GM19035 (cell line): ENCODE data around the gene HHIPL1.

Source experiments
- ATAC-seq: cut with Tn5 transposase; IDR thresholded peaks from one replicate; pipeline ENCODE4 v1.9.1; 2021; ENCODE audit not compliant: unreplicated experiment

HHIPL1 gene

DNA sequence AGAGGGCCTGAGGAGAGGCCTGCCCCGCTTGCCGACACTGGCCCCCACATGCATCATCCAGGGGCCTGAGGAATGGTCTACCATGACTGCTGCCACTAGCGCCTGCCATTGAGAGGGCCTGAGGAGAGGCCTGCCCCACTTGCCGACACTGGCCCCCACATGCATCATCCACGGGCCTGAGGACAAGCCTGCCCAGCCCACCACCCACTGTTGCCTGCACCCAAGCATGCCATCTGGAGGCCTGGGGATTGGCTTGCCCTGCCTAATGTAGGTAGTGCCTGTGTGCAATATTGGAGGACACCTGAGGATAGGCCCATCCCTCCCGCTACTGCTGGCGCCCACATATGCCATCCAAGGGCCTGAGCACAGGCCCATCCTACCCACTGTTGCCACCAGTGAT lies 63.5 kb downstream of the HHIPL1 start:
- no peak for ATAC-seq

DNA sequence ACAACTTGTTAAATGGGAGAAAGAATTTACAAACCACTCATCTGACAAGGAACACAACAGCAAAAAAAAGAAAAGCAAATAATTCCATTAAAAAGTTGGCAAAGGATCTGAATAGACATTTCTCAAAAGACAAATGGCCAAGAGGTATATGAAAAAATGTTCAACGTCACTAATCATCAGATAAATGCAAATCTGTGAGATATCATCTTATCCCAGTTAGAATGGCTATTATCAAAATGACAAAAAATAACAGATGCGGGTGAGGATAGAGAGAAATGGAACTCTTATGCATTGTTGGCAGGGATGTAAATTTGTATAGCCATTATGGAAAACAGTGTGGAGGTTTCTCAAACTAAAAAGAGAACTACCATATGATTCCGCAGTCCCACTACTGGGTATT lies 69.0 kb downstream of the HHIPL1 start:
- no peak for ATAC-seq

DNA sequence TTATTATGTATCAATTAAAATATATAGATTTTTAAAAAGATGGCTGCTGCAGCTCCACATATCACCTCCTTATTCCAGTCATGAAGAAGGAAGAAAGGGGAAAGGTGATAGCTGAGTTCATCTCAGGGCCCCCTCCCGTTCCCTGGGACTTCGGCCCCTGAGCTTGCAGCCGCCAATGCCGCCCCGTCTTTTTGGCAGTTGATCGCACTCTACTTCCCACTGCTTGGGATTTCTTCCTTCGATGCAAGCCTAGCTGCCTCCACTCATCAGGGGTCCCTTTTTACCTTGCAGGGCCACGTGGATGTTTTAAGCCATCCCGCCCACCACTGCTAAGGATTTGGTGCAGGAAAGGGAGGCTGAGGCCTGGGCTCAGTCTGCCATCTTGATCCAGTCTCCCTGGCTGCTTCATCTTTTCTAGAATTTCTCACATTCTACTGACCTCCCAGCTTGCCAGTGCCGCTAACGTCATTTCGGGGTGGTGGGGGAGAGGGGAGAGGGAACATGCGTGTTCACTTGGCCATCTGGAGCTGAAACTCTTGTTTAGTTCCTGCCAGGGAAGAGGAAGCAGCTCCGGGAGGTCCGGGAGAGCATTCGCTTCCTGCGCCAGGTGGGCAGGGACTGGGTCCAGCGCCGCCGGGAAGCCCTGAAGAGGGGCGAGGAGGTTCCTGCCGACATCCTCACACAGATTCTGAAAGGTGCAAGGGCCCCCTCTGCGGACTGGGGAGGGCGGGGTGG lies 70.5 kb downstream of the HHIPL1 start:
- ATAC-seq, result no peak

DNA sequence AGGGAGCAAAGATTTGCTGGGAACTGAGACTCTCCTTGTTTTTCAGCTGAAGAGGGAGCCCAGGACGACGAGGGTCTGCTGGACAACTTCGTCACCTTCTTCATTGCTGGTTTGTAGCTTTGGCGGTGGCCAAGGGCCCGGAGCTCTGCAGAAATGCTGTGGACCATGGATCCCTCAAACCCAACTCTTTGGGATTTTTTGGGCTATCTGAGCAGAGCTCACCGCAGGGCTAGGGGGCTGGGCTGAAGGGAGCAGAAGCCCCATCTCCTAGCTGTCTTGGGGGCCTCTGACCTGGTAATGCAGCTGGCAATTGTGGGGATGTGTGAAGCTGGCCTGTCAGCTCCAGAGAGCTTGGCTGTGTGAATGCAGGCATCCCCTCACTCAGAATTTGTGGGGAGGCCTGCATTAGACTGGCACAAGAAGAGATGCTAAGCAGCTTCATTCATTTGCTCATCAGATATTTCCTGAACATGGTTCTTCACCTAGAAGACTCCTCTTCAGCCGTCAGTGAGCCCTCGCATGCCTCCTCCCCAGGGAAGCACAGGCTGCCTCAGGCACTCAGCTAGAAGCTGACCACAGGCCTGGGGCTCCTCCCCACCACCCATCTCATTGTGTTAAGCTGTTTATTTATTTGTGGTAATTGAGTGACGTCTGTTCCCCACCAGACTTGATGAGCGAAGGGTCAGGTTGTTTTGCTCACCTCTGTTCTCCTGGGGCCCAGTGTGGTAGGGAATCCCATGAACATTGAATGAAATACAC lies 71.3 kb downstream of the HHIPL1 start:
- ATAC-seq, result no peak

DNA sequence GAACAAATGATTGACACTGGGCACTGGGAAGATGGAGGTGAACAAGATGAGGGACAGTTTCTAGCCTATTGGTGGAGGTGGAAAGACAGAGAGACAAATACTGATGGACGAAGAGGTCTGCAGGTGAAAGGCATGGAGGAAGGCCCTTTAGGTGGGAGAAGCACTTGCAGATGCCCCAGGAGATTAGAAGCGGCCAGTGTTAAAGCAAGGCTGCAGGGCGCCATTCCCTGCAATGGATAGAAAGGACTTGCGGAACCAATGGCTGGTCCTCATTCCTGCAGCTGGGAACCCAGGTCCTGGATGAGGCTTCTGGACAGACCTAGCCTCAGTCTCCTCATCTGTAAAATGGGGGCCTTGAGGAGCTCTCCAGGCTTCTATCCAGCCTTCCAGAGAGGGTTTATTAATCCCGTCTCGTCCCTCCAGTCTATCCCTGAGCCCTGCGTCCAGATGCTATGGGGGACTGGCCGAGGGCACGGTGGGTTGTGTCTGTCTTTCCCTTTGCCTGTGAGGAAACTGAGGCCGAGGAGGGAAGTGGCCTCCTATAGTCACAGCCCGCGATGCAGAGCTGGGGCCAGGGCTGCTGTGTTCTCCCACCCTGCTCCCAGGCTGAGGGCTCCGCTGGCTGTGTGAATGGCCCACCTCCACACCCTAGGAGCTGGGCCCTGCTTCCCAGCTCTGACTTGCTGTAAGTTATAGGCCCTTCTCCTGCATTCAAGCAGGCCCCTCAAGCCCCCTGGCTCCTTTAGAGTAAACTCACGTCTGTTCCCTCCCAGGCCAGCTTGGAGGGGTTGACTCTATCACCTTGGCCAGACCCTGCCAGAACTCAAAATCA lies 72.1 kb downstream of the HHIPL1 start:
- ATAC-seq, result no peak

DNA sequence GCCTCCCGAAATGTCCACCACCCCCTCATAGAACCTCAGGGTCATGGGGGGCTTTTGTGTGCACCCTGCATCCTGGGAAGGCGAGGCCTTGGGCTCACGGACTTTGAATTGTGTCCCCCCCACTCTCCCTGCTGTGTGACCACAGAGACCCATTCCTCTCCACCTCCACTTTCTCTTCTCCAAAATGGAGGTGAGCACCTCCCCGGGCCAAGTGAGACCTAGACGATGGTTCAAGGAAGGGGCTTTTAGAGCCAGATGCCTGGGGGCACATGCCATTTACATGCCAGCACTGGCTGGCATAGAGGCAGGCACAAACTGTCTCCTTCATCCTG lies 72.7 kb downstream of the HHIPL1 start:
- ATAC-seq, result no peak

DNA sequence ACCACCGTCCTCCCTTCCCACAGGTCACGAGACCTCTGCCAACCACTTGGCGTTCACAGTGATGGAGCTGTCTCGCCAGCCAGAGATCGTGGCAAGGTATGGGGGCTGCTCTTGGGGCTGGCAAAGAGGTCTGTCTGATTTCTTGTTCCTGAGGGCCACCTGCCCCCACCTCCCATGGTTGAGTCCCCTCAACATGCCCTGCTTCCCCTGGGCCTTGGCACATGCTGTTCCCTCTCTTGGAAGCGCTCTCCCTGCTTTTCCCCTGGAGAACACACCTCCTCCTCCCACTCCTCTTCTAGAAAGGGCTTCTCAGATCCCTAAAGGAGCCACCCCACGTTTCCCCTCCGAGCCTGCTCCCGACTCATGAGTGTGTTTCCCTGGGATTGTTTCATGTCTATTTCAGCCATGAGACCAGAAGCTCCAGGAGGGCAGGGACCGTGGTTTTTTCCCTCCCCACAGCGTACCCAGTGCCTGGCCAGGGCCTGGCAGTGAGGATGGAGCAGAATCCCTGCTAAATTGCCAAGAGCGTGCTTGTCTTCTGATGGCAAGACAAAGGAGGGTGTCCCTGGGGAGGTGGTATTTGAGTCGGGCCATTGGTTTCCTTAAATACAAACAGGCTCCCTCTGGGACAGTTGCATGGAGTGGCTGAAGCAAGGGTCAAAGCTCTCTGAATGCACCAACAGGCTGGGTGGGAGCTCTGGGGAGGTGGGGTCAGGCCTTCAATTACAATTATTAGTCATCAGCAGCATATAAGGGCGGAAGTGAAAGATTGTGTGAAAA lies 73.3 kb downstream of the HHIPL1 start:
- ATAC-seq, result peak; percentile 74

DNA sequence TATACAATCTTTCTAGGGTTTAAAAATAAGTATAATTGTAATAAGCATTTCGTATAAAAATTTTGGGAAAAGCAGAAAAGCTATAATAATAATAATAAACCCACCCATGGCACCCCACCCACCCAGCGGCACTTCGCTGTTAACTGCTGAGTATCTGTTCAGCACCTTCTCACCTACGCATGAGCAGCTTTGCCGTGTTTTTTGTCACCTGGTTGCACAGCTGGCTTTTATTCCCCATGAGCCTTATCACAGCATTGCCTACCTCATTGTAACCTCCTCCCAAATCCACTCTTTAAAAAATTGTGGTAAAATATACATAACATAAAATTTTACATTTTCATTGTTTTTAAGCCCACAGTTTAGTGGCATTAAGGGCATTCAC lies 73.9 kb downstream of the HHIPL1 start:
- peak; percentile 43 for ATAC-seq

DNA sequence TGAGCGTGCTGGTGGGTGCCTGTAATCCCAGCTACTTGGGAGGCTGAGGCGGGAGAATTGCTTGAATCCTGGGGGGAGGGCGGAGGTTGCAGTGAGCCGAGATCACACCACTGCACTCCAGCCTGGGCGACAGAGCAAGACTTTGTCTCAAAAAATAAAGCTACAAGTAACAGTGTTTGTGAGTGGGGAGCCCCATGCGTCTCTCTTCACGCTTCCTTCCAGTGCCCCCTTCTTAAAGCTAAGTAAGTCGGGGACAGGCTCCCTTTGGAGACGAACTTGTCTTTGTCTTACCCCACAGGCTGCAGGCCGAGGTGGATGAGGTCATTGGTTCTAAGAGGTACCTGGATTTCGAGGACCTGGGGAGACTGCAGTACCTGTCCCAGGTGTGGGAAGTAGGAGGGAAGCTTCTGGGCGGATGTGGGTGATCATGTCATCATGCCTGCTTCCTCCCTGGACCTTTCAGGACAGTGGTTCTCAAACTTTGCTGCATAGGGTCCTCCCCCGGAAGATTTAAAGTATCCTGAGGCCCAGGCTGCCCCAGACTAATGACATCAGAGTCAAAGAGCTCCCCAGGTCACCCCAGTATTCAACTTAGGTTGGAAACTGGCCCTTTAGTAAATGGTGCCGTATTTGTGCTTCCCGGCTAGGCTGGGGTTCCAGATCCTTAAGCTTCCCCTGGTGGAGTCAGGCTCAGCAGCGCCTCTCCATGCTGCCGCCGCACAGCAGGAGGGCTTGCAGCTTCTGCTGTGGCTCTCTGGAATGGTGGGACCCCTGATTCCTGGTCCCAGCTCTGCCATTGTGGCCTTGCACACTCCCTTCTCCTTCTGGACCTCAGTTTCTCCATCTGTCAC lies 76.2 kb downstream of the HHIPL1 start:
- no peak for ATAC-seq

DNA sequence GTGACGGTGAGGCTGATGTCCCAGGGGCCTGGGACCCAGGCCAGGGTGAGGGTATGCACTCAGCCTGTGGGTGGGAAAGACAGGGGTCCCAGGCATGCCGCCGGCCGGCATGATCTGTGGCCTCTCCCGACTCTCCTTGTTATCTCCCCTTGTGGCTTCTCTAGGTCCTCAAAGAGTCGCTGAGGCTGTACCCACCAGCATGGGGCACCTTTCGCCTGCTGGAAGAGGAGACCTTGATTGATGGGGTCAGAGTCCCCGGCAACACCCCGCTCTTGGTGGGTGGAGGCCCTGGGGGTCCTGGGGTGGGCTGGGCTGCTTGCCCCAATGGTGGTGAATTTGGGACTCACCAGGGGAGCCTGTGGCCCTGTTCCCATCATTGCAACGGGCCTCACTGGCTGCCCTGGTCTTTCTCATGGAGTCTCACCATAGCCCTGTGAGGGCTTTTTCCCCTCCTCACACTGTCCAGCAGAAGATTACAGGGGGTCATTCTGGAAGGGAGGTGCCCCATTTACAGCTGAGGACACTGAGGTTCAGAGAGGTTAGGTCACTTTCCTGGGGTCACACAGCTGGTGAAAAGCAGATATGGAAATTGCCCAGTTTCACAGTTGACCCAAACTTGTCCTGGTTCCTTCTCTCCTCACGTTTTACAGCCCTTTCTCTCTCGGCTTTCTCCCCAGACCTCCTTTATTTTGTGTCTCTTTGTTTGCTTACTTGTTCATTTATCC lies 77.0 kb downstream of the HHIPL1 start:
- no peak for ATAC-seq

DNA sequence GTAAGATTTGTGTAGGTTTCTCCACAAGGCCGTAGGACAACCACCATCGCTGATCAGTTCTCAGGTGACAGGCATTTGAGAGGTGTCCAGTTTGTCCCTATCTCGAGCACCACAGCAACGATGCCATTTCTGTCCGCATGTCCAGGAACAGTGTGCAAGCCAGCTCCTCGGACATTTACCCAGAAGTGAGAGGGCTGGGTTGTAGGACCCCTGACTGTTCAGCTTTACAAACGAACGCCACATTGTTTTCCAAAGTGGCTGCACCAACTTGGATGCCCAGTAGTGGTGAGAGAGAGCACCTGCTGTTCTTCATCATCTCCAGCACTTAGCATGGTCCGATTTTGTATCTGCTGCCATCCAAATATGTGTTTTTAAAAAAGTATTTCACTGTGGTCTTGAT lies 77.8 kb downstream of the HHIPL1 start:
- no peak for ATAC-seq

DNA sequence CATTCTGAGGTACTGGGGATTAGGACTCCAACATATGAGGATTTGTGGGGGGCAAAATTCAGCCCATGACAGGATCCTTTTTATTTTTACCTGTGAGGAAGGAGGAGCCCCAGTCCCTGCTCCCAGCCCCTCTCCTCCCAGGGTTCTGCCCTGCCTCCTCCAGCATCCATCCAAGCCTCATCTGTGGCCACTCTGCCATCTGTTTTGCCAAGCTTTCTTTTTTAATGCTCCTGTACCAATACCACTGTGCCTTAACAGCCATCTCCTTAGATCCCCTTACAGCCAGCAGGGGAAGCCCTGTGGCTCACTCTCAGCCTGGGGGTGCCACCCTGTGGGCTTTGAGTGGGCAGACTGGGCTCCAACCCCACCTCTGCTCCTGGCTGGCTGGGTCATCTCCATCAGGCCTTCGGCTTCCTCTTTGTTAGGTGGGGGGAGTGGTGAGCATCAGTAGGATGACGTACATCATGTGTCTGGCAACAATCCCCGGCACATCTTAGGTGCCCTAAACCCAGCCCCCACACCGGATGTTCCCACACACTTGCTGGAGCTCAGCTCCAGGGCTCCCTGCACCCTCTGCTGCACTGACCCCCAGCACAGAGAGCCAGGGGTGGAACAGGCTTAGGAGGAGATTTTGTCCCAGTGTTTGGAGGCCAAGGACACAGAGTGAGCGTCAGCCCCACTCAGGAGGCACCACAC lies 79.4 kb downstream of the HHIPL1 start:
- no peak for ATAC-seq

DNA sequence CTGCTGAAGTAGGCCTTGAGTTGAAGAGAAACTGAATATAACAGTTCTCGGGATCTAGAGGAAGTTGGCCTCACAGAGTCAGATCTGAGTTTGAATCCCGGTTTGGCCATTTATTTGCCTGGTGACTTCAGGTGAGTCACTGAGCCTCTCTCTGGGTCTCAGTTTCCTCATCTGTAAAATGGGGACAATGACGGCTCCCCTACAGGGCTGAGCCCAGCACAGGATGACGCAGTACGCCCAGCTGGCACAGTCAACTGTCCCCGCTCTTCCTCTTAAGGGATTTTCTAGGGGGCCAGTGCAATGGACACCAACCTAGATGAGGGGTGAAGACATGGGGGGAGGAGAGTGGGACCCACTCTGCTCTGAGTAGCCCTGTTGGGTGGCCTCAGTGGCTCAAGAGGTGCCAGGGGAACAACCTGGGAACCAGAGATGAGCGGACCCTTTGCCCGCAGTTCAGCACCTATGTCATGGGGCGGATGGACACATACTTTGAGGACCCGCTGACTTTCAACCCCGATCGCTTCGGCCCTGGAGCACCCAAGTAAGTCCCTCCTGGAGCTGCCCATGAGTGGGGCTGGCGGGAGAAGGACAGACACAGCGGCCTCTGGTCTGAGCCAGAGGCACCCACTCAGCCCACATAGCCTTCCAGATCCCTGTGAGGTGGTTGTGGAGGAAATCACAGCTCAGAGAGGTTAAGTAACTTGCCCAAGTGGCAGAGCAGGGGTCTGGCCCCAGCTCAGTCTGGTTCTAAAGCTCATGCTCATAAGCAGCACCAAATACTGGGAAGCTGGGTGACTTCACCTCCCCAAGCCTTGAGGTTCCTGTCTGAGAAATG lies 80.2 kb downstream of the HHIPL1 start:
- ATAC-seq, result no peak

DNA sequence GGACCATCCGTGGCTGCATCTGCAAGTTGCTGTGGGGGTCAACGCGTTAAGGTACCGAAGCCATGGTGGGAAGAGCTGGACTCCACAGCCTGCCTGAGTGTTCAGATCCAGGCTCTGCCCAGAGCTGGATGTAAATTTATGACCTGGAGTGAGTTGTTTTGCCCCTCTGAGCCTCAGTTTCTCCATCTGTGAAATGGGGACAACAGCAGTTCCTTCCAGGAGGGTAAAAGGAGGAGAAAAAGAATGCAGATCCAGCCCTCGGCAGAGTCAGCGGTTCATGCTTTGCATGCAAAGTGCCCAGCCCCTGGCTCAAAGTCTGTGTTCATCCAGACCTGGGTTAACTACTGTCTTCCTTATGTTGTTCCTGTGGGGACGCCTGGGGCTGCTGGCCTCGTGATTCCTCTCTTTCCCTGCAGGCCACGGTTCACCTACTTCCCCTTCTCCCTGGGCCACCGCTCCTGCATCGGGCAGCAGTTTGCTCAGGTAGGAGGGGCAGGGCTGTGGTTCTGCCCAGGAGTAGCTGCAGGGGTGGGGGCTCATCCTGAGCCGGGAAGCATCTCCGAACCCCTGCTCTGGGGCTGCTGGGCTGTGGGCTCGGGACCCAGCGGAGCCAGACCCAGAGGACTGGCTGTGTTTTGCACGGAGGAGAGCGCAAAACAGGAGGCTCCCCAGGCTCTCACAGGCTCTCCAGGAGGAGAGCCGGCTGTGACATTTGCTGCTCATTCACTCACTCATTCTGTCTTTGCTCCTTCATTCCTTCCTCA lies 81.0 kb downstream of the HHIPL1 start:
- no peak for ATAC-seq

DNA sequence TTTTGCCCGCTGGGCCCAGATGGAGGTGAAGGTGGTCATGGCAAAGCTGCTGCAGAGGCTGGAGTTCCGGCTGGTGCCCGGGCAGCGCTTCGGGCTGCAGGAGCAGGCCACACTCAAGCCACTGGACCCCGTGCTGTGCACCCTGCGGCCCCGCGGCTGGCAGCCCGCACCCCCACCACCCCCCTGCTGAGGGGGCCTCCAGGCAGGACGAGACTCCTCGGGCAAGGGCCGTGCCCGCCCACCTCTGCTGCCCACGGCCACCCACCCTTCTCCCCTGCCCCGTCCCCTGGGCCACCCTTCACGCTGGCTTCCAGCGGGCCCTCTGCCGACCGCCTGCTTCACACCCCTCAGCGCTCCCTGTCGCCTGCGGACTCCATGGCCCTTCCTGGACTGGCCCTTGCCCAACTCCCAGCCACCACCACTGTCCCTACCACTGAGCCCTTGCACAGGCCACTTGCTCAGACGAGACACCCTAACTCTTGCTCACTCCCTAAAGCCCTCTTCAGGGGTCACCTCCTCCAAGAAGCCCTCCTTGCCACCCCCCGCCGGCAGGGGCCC lies 81.7 kb downstream of the HHIPL1 start:
- no peak for ATAC-seq

DNA sequence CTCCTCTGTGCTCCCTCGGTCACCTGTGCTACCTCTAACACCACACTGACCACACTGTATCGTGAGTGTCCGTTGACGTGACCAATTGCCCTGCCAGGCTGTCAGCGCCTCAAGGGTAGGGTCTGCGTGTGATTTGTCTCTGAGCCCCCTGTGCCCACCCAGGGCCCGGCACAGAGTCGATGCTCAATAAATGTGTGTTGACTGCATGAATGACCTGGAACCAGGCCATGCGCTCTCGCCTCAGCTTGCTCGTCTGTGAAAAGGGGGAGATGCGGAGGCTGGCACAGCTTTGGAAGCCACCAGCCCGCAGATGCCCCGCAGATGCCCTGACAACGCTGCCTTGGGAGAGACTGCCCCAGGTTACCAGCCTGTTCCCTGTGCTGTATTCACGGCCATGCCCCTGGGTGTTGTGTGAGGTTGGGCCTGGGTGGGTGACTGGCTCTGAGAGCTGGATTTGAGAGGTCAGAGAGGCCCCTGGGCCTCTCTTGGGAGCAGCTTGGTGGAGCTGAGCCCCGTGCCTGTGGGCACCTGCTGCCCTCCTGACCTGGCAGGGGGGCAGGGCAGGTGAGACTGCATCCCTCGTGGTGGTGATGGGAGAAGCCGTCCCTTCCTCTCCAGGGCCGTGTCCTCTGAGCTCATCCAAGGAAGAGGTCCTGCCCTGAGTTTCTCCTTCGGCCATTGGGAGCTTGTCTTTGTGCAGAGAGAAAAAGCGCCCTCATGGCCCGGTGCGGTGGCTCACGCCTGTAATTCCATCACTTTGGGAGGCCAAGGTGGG lies 82.4 kb downstream of the HHIPL1 start:
- ATAC-seq, result no peak
